Dedifferentiated amniotic fluid mesenchymal stem cell (primary cell): ENCODE results near the gene DENND1A.

Experiments used
- DNase-seq: peaks from one replicate; pipeline ENCODE4 v3.0.0-alpha.2; 2016; ENCODE audit errors: extremely low spot score

Gene DENND1A

DNA sequence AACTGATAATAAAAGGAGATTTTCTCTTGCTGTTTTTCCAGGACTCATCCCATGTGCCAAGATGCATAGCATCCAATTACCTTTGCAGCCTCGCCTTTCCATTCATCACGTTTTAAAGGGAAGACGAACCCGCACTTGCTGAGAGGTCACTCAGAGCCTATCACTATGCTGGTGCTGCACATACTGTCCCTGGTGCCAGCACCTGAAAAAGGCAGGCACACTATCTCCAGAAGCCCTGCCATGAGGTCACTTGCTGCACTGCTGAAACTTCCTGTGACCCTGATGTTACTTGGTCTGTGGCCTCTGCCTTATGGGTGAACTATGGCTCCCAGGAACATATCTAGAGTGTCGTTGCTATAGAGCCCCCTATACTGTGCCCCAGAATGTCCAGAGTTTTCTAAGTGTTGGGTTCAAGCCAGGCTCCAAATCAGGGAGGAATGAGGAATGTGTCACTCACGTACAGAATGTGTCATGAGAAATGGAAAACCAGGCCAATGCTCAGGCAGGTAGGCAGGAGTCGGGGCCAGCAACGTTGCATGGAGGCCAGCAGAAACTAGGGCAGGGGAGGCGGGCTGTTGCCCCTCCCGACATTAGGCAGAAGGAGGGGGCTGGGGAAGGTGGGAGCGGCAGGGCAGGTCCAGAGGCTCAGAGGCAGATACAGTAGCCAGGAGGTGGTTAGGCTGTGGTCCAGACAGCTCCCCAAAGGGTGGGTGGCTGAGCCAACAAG is 311.8 kb downstream of the DENND1A start:
- no peak for DNase-seq

DNA sequence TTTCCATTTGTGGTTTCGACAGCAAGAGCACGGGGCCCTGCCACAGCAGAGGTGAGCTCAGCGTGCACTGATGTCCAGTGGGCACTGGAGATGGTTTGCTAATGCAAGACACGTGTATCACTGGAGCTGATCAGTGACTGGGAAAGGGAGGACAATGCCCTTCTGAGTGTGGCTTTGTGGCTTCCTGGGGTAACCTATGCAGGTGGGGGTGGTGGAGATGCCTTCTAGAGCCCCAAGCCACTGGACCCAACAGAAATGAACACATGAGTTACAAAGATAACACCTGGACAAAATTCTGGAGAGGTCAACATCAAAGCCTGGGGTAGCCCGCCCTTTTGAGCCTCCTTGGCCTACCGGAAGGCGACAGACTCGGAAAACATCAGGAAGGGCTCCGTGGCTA is 312.6 kb downstream of the DENND1A start:
- no peak for DNase-seq

DNA sequence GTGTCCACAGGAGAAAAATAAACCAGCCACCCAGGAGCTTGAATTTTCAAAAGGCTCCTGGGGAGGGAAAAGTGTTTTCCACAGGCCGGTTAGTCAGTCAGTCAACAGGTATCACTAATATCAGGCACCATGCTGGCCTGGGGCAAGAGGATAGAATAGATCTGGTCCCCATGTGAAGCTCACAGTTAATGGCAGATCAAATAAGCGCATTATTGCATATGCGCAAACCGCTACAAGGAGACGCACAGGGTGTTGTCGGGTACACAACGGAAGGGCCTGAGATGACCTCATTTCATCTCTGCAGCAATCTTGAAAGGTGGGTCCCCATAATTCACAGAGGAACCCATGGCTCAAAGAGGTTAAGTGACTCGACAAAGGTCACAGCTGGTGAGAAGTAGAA is 313.2 kb downstream of the DENND1A start:
- no peak for DNase-seq

- no peak for DNase-seq
Observed at GRCh38 chr9:123615381-123615780, 314.5 kb downstream of the DENND1A start.

DNA sequence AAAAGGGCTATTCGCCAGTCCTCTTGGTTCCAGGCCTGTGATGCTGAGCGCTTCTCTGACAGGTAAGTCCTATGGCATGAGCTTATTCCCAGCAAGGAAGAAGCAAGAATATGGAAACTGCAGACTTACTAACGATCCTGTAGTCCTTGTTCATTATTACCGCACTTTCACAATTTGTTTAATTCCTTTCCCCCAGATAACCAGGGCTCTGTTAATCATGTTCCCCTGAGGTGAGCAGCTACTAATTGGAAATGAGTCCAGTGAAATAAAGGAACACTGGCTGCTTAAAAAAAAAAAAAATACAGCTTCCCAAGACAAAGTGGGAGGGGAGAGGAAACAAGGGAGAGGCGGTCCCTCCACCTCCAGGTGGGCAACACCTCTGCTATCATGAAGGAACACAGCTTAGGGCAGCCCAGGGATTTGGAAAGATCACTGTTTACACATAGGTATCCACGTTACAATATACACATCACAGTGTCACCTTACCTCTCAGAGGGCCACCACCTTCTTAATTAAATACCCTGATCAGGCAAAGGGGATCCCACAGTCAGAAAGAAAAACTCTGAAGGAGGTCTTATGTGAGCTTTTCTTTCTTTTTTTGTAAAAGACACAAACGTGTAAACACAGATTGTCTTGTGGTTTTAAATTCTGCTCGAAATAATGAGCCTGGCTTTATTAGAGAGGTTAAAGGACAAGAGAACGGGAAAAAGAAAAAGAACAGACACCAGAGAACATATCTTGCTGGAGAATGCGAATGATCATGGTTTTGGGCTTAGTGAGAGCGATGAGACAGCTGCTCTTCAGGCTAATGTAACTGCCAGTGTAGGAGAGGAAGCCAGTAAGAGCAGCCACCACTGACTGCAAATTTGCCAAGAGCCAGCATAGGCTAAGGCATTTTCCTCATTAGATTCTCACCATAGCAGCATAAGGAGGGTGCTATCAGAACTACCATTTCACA is 315.3 kb downstream of the DENND1A start:
- no peak for DNase-seq

DNA sequence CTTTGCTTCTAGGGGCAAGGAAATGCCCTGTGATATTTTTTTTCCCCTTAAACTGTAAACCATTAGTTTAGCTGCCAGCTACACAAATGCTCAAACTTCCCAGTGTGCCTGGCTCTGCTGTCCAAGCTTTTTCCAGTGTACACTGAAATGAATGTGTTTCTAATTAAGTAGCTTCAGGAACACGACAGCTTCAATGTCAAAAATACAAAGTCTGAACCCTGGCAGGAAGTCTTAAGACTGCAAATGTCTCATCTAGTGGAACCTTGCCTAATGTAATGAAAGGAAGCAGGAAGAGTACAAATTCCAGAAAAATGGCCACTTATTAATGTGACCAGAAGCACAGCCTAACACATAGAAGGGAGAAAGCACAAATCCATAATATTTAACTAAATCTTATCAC is 318.7 kb downstream of the DENND1A start:
- peak; percentile 30 for DNase-seq

DNA sequence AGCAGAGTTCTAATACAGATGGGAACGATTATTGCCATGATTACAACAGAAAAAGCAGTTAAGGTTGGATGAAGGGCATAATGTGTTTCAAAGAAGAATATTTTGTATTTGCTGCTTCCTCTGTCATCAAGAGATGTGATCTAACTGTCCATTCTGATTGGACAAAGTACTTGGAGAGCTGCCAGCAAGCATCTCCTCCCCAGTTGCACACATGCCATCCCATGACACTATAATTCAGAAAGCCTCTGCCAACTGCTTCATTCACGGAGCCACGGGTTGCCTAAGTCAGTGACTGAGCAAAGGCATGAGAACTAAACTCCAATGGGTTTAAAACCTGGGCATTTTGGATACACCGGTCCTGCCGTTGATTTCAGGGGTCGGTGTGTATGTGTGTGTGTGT is 320.1 kb downstream of the DENND1A start:
- DNase-seq: no peak

- DNase-seq: no peak
Observed at GRCh38 chr9:123608104-123608503, 321.8 kb downstream of the DENND1A start.

DNA sequence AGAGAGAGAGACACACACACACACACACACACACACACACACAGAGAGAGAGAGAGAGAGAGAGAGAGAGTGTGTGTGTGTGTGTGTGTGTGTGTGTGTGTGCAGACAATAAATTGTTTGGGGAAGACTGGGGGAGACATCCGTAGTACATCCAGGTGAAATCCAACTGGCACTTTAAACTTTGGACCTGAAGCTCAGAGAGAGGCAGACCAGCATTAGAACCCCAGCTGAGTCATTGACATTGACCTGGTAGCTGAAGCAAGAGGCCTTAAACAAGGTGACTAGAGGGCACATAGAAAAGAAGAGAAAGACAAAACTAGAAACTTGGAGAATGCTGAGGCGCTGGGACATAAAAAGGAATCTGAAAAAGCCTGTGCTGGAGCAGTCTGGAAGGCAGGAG is 322.4 kb downstream of the DENND1A start:
- no peak for DNase-seq

- DNase-seq: no peak
Observed at GRCh38 chr9:123606141-123606540, 323.8 kb downstream of the DENND1A start.

DNA sequence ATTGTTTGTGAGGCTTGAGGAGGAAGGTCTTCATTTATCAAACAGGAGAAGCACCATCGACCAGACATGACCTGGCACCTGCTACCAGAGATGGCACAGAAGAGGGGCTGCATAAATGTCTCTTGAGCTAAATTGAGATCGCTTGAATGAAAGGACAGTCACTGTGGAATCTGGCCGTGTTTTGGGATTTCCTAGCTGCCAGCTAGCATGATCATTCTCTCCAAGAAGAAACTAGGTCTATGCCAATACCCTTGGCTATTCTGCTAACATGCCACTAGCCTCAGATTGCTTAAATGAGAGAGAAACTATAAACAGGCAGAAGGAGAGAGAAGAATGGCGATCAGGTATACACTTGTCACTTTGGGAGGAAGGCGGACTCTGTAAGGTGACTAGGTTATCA is 324.6 kb downstream of the DENND1A start:
- no peak for DNase-seq

- DNase-seq: no peak
Observed at GRCh38 chr9:123604861-123605260, 325.1 kb downstream of the DENND1A start.

- no peak for DNase-seq
Observed at GRCh38 chr9:123601828-123602227, 328.1 kb downstream of the DENND1A start.

DNA sequence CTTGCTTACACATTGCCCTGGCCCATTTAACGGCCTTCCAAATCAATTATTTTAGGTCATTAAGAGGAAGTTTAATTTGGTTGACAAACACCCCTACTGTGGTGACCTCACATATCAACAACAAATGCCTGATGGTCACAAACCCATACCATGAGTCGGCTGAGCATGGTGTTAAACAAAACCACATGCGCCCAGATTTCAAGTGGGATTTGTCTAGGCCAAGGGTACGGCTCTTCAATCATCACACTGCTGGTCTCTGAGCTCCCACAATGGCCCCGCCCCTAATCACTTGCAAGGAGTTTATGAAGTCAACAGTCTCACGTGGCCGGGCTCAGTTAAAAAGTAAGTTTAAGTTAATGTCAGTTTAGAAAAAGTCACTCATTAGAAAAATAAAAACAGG is 330.1 kb downstream of the DENND1A start:
- no peak for DNase-seq

DNA sequence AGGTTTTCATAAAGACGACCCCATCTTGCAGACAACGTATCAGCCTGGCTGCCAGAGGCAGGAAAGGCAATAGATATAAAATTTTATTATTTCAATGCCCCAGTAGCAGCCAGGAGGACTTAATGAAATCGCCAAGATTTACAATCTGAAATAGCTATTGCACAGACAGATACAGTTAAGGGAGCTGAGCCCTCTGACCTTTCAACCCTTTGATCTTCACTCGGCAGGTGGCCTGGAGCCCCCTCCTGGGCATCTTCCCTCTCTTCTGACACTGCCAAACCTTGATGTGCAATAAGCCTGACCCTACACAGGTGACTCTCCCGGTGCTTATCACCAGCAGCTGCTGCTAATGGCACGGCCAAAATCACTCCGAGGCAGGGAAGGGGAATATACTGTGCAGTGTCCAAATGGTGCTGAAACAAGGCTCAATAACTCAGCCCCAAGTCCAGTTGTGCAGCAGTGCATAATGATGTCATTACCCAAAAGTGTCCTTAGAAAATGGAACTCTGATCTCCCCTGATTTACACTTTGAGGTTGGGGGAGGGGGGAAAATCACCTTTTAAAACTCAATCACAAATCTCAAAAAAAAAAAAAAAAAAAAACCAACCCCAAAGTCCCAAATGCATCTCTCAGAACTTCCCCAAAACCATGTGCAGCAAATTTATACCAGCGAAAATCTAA is 331.9 kb downstream of the DENND1A start:
- no peak for DNase-seq

DNA sequence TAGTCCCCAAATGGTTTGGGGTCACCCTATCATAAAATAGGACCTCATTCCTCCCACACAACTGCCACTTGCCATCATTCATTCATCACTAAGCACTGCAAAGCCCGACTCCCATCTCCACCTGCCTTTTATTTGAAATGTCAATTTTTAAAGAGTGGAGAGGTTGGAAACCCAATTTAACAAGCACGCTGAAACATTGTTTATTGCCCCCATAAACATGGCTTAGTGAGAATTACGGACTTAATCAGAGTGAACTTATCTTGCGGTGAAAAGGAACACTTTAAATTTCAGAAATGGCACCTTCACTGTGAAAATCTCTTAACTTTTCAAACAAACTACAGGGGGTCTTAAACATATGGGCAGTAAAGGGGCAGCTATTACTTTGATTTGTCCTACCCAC is 332.9 kb downstream of the DENND1A start:
- DNase-seq: no peak

DNA sequence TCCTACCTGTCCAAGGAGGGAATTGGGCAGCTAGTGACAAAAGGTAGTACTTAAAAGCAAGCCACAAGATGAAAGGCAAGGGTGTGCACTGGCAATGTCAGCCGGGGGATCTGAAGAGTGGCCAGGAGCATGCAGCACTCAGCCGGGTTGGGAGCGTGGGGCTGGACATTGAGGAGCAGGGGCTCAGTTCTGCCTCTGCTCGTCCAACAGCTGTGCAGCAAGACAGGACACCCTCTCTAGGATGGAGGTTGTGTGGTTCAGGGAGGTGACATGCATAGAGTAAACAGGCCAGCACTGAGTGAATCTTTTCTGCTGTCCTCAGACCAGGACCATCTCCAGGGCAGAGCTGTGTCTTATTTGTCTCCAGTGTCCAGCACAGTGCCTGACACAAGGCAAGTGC is 338.6 kb downstream of the DENND1A start:
- no peak for DNase-seq

GRCh38 chr9:123590499-123590898 is 339.4 kb downstream of the DENND1A start:
- DNase-seq: no peak

GRCh38 chr9:123589361-123590239 is 340.3 kb downstream of the DENND1A start:
- DNase-seq: no peak

DNA sequence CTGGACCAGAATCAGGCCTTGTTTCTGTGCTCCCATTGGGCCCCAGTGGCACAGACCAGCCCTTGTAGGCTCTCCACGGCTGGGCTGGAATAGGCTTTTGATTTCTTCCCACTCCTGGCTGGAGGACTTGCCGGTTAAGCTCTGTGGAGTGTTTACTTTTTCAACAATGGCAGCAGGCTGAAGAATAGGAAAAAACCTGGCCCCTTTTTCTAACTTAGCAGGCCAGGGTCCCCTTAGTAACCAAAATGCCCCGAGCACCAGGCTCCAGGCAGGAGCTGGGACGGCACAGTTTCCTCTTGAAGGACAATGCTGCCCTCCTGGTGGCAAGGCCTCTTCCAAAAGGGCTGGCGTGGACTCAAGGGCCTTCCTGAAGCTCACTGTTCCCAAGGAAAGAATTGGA is 343.7 kb downstream of the DENND1A start:
- DNase-seq: no peak
